Liver (tissue), 3 donors: ENCODE data around the gene CREB3L1.

ENCODE experiments used
- CTCF ChIP-seq: fragments of 150-350 bp; IDR thresholded peaks from 2 replicates; pipeline ENCODE4 v1.5.1; 2017; ENCODE audit warnings: improper control_type of control experiment, low read depth, low read length; ENCODE audit not compliant: missing input control
- GABPA ChIP-seq, 2 donors: IDR thresholded peaks in 1 of 2; conservative IDR thresholded peaks in 1 of 2; 2 replicates each; pipeline ENCODE4 v1.6.1; 2016; ENCODE audit warnings: antibody characterized with exemption in 2 of 2, mild to moderate bottlenecking in 1 of 2, moderate library complexity in 1 of 2
- RXRA ChIP-seq, 2 donors: IDR thresholded peaks; 2 replicates each; pipeline ENCODE4 v1.6.1; 2017 to 2018; ENCODE audit warnings: antibody characterized with exemption in 2 of 2, mild to moderate bottlenecking in 1 of 2
- donor health status: healthy.
- donor health status: healthy.

- TF ChIP-seq CTCF, result no peak
- TF ChIP-seq RXRA (IDR thresholded peaks at IDR 0.05), result no peak
- no peak for TF ChIP-seq GABPA (IDR thresholded peaks at IDR 0.05 in 1 of 2, conservative IDR thresholded peaks at IDR 0.05 in 1 of 2)
These were observed 26.8 kb upstream of the CREB3L1 start for GRCh38 chr11:46250745-46251052.
